Stimulated activated CD8-positive, alpha-beta memory T cell treated with anti-CD3 and anti-CD28 coated beads, Interleukin-2, amount 100 ng/mL, for 48 hours (primary cell): ENCODE data around the gene WASF3.

Source experiments
- DNase-seq, 2 donors: peaks; one replicate each; pipeline ENCODE4 v3.0.0-alpha.2; 2020; ENCODE audit warnings: low read depth in 2 of 2

Gene WASF3

GRCh38 chr13:26557393-26558073 is at the start of gene WASF3:
TSS of gene WASF3 (plus strand) at chr13:26557683. CDS start at chr13:26642271, 84,588 bp downstream.
- peak; percentile 39 to 45 for DNase-seq

GRCh38 chr13:26508885-26509284 is 48.6 kb upstream of the WASF3 start:
- DNase-seq, result no peak

GRCh38 chr13:26509491-26509890 is 48.0 kb upstream of the WASF3 start:
- DNase-seq, result no peak

GRCh38 chr13:26513931-26514330 is 43.6 kb upstream of the WASF3 start:
- DNase-seq, result no peak

GRCh38 chr13:26515721-26516120 is 41.8 kb upstream of the WASF3 start:
- no peak for DNase-seq

GRCh38 chr13:26517936-26518335 is 39.5 kb upstream of the WASF3 start:
- DNase-seq, result no peak

- no peak for DNase-seq
Observed at GRCh38 chr13:26518451-26518959, 39.0 kb upstream of the WASF3 start.

GRCh38 chr13:26522571-26522970 is 34.9 kb upstream of the WASF3 start:
- no peak for DNase-seq

- no peak for DNase-seq
Observed at GRCh38 chr13:26523007-26523406, 34.5 kb upstream of the WASF3 start.

- no peak for DNase-seq
Observed at GRCh38 chr13:26525528-26525927, 32.0 kb upstream of the WASF3 start.

GRCh38 chr13:26526702-26527216 is 30.7 kb upstream of the WASF3 start:
- no peak for DNase-seq

GRCh38 chr13:26528527-26528926 is 29.0 kb upstream of the WASF3 start:
- DNase-seq, result no peak

GRCh38 chr13:26529441-26529840 is 28.0 kb upstream of the WASF3 start:
- peak; percentile 1 to 3 for DNase-seq

- DNase-seq, result no peak
Observed at GRCh38 chr13:26531742-26532141, 25.7 kb upstream of the WASF3 start.

- no peak for DNase-seq
Observed at GRCh38 chr13:26534036-26534726, 23.3 kb upstream of the WASF3 start.

- DNase-seq, result no peak
Observed at GRCh38 chr13:26538363-26539317, 18.8 kb upstream of the WASF3 start.

GRCh38 chr13:26539738-26540292 is 17.7 kb upstream of the WASF3 start:
- no peak for DNase-seq

- DNase-seq, result no peak
Observed at GRCh38 chr13:26540334-26540733, 17.1 kb upstream of the WASF3 start.

GRCh38 chr13:26541041-26541440 is 16.4 kb upstream of the WASF3 start:
- DNase-seq, result no peak

GRCh38 chr13:26541678-26542568 is 15.6 kb upstream of the WASF3 start:
- DNase-seq, result no peak
